ENCODE measurements around the gene UBTD2.

The UBTD2 gene

GRCh38 chr5:172194985-172195774 lies 88.4 kb downstream of the UBTD2 start:
- DNase-seq: no peak

DNA sequence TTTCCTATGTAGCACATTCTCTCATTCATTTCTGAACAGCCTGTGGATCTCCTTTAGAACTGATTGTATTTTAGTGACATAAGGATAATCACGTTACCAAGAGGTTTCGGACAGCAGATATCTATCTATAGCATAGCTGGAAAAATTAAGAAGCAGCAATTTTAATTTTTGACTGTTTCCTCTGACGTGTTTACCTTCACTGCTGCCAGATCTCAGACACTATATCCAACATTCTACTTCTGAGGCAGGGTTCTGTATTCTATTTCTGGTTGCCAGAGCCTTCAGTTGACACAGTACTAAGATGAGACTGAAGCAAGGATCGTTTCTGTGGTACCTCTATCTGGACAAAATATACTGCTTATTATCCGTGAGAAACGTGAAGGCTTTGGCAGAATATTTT lies 89.7 kb downstream of the UBTD2 start, which contains the start of gene EFCAB9:
Gene EFCAB9, plus strand, starts transcription at position 301 of the 400 bp plus-strand sequence. Its CDS starts 1 bp downstream, at position 302.
- no peak for DNase-seq

GRCh38 chr5:172189693-172190296 lies 93.8 kb downstream of the UBTD2 start:
- DNase-seq: no peak

GRCh38 chr5:172188893-172189692 lies 94.5 kb downstream of the UBTD2 start:
- DNase-seq: no peak

- DNase-seq: peak in 57 of 58 donors; percentile 59 to 93 (median 87)
Observed at GRCh38 chr5:172188033-172188892, 95.3 kb downstream of the UBTD2 start, which contains the start of gene STK10. Gene STK10, minus strand, starts transcription at chr5:172188224. Its CDS starts 182 bp downstream, at chr5:172188042.

GRCh38 chr5:172187118-172188032 lies 96.2 kb downstream of the UBTD2 start:
- peak in 11 of 58 donors; percentile 12 to 40 (median 35) for DNase-seq

GRCh38 chr5:172186114-172186695 lies 97.4 kb downstream of the UBTD2 start:
- no peak for DNase-seq

DNA sequence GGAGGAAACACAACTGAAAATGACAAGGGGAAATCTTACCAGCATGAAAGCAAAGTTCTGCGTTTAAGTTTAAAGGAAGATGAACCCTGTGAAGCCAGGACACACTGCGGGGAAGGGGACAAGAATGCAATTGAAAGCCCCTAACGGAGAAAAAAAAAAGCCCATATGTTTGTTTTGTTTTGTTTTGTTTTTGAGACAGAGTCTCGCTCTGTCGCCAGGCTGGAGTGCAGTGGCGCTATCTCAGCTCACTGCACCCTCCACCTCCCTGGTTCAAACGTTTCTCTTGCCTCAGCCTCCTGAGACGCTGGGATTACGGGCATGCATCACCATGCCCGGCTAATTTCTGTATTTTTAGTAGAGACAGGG lies 98.5 kb downstream of the UBTD2 start:
- DNase-seq: no peak

GRCh38 chr5:172183881-172184280 lies 99.7 kb downstream of the UBTD2 start:
- no peak for DNase-seq

DNA sequence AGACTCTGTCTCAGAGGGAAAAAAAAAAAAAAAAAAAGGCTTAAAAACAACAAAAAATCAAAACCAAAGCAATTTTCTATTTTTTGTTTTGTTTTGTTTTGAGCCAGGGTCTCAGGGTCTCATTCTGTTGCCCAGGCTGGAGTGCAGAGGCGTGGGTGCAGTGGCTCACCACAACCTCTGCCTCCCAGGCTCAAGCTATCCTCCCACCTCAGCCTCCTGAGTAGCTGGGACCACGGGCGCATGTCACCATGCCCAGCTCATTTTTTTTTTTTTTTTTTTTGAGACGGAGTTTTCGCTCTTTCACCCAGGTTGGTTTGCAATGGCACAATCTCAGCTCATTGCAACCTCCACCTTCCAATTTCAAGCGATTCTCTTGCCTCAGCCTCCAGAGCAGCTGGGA lies 101.3 kb downstream of the UBTD2 start:
- DNase-seq: no peak

DNA sequence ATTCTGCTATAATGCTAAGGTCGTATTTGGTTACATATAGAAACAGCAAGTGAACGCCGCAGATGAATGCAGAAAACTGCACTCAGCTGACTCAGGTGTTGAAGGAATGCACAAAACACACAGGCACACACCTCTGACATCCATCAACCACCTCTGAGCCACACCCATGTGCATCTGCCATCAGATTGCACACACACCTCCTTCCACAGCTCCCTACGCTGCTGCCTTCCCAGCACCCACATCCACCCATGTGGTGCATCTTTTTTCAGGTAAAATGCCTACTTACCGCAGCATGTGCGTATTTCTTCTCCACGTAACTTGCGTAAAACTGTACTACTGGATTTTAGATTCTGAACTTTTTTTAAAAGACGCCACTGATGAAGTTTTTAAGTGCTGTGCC lies 102.6 kb downstream of the UBTD2 start:
- peak in 1 of 58 donors; percentile 41 for DNase-seq

GRCh38 chr5:172178991-172179989 lies 104.3 kb downstream of the UBTD2 start:
- DNase-seq: peak in 2 of 58 donors; percentile 7 to 35

- no peak for DNase-seq
Observed at GRCh38 chr5:172178301-172178987, 105.1 kb downstream of the UBTD2 start.

DNA sequence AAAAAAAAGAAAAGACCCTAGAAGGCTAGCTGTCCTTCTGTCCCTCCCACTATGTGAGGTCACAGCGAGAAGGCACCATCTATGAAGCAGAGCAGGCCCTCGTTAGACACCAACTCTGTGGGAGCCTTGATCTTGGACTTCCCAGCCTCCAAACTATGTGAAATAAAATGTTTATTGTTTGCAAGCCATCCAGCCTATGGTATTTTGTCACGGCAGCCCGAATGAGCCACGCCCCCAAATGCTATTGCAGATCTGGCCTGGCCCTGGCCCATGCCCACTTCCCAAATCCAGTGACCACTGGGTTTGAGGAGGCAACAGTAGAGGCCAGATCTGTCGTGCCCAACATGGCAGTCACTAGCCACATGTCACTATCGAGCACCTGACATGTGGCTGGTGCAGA lies 106.4 kb downstream of the UBTD2 start:
- no peak for DNase-seq

DNA sequence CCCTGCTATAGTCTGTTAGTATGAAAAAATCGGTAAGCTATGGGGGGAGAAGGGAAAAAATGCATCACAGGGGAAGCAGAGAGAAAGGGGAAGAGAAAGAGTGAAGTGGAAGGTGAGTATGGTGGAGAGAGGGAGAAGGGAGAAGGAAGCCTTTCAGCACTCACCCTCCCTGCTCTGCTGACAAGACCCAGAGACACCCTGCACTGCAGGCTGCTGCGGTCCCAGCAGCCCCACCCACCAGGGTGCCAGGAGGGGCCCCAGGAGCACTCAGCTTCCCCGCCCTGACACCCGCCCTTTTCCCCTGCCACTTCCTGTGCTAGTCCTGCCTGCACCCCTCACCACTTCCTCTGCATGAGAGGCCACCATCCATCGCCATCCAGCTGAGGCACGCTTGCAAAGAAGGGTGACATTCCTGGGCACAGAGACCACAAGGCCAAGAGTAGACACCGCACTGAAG lies 108.3 kb downstream of the UBTD2 start:
- peak in 8 of 58 donors; percentile 8 to 39 (median 21) for DNase-seq

DNA sequence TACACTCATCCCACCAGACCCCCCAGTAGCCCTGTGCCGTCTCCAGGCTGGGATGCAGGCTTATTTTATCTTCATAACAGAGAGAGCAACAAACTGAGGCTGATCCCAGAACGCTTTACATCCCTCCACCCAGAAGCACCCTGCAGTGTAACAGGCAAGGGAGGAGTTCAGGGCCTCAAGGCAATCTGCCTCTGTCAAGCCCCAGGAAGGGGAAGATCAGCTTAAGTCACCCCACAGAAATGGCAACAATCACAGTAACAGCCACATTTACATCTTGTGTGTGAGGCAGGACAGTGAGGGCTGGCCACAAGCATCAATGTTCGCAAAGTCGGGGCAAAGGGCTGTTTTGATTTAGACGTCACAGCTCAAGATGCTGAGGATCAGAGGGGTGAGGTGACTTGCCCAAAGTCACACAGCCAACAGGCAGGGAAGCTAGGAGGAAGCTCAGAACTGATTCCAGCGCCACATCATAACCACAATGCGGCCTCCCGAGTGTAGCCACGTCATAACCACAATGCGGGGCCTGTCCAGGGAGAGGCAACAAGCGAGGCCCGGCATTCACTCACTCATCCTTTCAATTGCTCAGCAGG lies 109.9 kb downstream of the UBTD2 start:
- no peak for DNase-seq

Measured in anterior cingulate cortex (tissue), 58 donors.